Mucosa of descending colon (tissue), 3 donors: ENCODE data around the gene ABHD8. TPM values are rescaled to one million over a fixed set of nuclear protein-coding genes. Genes with fewer than 3 reads are reported as not detected.

Source experiments
- ATAC-seq: fragments of 200-7000 bp; cut with Tn5 transposase; one replicate; pipeline ENCODE4 v1.9.1; 2020; ENCODE audit warnings: mild to moderate bottlenecking, moderate library complexity
- DNase-seq, 3 donors: peaks; one replicate each; pipeline ENCODE4 v3.0.0-alpha.2; 2020
- H3K36me3 ChIP-seq: fragments of 200-600 bp; one replicate; pipeline ENCODE4 v1.8.0; 2021; ENCODE audit warnings: low read depth, mild to moderate bottlenecking
- H3K4me1 ChIP-seq: fragments of 200-600 bp; one replicate; pipeline ENCODE4 v1.8.0; 2021; ENCODE audit warnings: low read depth, mild to moderate bottlenecking
- H3K4me3 ChIP-seq: fragments of 200-600 bp; one replicate; pipeline ENCODE4 v1.8.0; 2021; ENCODE audit warnings: mild to moderate bottlenecking
- H3K9me3 ChIP-seq: fragments of 200-600 bp; one replicate; pipeline ENCODE4 v1.8.0; 2021; ENCODE audit warnings: mild to moderate bottlenecking
- intact Hi-C, 2 donors: fragments of 100-400 bp; cut with DNase I in 1 of 2; cut with micrococcal nuclease in 1 of 2; formaldehyde crosslinking; loops; one replicate each; pipeline versions ENCODE4 v1.11.0 to v1.11.1; 2022; cut with DNase I, micrococcal nuclease
- total RNA-seq, 3 donors: library from RNA; stranded (reverse); fragmentation: NEBNext Ultra II Directional in 2 of 3; extraction: Animal tissue kit (Norgen Biotek cat#: 25700) in 2 of 3; gene quantifications; one replicate each; pipeline versions ENCODE4 v1.2.1 to v1.2.4, GENCODE V29; 2021 to 2023
- TF ChIP-seq, protein P1 (sequence below): fragments of 200-600 bp; IDR thresholded peaks from one replicate; pipeline ENCODE4 v1.8.0; 2022; ENCODE audit warnings: antibody characterized with exemption, mild to moderate bottlenecking
- donor health status: DM: no; HTN: no; CAD: no; lungs with moderate emphysema.
- donor health status: DM: no; HTN: no; CAD: no.
- donor health status: DM: no; HTN: yes; CAD: no.

ABHD8 gene
- total RNA-seq, 3 donors from 2014 or later = 3.0 to 18.0 (median 4.5) TPM

DNA sequence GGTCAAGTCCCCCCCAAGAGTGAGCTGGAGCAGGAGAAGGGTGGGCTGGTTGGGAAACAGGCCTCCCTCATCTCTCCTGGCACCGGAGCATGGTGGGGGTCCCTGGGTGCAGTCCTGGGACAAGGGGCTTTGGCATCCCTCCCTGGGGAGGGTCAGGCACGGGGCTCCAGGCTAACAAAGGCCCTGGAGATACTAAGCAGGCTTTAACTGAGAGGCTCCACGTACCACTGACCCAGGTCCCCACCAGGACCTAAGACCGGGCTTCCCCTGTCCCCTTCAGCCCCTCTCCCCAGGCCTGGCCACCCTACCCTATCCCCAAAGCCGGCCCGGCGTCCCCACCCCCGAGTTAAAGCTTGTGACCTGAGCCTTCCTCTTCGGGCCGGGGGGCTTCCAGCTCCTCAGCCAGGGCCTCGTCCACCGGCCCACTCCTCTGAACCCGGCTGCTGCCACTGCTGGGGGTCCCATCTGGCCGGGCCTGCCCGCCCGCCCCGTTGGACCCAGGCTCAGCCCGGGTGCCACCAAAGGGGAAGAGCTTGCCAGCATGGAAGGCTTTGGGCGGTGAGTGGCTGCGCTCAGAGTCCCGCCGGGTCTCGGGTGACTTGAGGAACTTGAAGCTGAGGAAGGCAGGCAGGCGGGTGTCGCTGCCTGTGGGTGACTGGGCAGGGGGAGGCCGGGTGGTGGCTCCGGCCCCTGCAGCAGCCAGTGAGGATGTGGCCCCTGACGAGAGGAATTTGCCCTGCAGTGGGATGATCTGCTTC is 21.3 kb upstream of the ABHD8 start:
- intact Hi-C loops = no loop called here
- ATAC-seq (no peak), DNase-seq (peak in 1 of 3 donors; percentile 55)
- no peak overlapping the region for H3K4me3 ChIP-seq
- peaks cover 16% of the 10 kb centered on the region for H3K4me1 ChIP-seq
- H3K9me3 ChIP-seq = no peaks in the 10 kb centered on the region
- TF ChIP-seq, protein P1, sequence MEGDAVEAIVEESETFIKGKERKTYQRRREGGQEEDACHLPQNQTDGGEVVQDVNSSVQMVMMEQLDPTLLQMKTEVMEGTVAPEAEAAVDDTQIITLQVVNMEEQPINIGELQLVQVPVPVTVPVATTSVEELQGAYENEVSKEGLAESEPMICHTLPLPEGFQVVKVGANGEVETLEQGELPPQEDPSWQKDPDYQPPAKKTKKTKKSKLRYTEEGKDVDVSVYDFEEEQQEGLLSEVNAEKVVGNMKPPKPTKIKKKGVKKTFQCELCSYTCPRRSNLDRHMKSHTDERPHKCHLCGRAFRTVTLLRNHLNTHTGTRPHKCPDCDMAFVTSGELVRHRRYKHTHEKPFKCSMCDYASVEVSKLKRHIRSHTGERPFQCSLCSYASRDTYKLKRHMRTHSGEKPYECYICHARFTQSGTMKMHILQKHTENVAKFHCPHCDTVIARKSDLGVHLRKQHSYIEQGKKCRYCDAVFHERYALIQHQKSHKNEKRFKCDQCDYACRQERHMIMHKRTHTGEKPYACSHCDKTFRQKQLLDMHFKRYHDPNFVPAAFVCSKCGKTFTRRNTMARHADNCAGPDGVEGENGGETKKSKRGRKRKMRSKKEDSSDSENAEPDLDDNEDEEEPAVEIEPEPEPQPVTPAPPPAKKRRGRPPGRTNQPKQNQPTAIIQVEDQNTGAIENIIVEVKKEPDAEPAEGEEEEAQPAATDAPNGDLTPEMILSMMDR = no peak
- H3K36me3 ChIP-seq = no peaks in the 10 kb centered on the region

GRCh38 chr19:17323964-17324332 is 20.7 kb upstream of the ABHD8 start:
- no peaks in the 10 kb centered on the region for H3K36me3 ChIP-seq
- intact Hi-C loops = no loop called here
- no peaks in the 10 kb centered on the region for H3K9me3 ChIP-seq
- TF ChIP-seq, protein P1 = no peak
- peaks cover 10% of the 10 kb centered on the region for H3K4me1 ChIP-seq
- no peak overlapping the region for H3K4me3 ChIP-seq
- ATAC-seq = no peak
- peak in 1 of 3 donors; percentile 58 for DNase-seq

DNA sequence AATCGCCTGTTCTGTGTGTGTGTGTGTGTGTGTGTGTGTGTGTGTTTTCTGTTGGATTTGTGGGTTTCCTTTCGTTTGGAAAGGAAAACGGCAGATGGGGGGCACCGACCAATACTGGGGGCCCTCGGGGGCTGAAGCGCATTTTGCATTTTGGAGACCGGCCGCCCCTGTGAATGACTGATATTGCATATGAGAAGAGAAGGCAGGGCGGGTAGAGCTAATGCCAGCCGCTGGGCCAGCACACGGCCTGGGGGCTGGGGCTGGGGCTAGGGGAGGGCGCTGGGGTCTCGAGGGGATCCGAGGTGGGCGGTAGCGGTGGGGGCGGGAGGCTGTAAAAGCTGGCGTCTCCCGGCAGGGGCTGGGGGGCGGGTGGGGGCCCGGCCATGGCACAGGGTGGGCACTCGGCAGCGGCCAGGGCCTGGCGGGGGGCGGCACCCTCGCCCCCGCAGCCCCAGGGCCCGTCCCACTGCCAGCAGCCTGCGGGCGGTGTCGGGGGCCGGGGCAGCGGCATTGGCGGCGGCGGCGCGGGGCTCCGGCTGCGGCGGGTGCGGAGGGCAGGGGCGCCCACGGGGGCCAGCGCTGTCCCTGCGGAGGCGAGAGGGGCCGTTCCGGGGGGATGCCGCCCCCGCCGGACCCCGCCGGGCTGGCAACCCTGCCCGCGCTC is 20.2 kb upstream of the ABHD8 start:
- Histone ChIP-seq H3K36me3 (no peaks in the 10 kb centered on the region), H3K4me1 (peaks cover 7% of the 10 kb centered on the region), H3K4me3 (no peak overlapping the region), H3K9me3 (no peaks in the 10 kb centered on the region)
- intact Hi-C loops = no loop called here
- no peak for ATAC-seq
- DNase-seq = no peak
- TF ChIP-seq, protein P1 = no peak

DNA sequence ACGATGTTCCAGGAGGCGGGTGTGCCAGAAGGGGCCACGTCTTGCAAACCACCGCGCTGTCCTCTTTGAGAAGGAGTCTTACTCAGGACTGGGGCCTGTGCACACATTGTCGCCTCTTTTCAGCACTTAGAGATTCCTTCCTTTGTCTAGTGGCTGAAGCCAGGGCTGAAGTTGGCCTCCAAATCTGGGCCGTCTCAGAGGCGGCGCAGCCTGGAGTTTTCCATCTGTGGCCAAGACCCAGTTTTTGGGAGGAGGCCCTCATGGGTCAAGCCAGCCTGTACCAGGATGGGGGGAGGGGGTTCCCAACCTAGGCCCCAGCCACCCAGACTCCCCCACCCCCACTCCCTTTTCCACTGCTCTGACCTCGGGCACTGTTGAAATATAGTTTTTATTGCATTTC is 19.6 kb upstream of the ABHD8 start:
- Histone ChIP-seq H3K4me3 (no peak overlapping the region), H3K36me3 (no peaks in the 10 kb centered on the region), H3K4me1 (peaks cover 7% of the 10 kb centered on the region), H3K9me3 (no peaks in the 10 kb centered on the region)
- DNase-seq = peak in 1 of 3 donors; percentile 12
- intact Hi-C loops = no loop called here
- no peak for ATAC-seq
- TF ChIP-seq, protein P1 = no peak

DNA sequence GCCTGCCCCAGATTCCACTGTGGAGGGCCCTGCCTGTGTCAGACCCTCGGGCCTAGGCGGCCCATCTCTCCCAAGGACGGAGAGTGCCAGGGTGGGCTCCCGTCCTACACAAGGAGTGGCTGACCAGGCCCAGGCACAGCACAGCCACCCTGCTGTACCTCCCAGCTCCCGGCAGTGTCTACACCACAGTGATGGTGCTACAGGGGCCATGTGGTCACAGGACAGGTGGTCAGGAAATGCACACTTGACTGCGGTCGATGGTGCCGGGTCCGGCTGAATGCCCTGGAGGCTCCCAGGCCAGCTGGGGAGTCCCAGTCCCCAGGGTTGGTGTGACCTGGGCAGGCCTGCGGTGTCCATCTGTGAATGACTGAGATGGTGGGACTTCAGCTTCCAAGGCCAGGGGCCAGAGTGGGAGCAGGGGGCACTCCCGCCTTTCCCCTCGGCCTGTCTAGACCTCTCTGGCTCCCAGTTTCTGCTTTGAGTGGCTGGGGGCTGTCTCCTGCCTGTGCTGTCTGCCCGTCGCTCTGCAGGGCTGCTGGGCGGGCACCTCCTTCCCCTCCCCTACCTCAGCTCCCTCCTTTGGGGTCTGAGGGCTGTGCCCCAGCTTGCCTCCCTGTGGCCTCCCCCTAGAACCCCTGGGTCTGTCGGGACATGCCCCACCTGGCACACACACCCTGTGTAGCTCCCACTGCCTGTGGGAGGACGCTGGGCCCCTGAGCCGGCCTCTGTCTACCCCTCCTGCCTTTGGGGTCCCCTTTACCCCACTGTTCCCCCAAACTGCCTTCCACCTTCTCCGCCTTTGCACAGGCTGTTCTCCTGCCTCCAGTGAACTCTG is 18.6 kb upstream of the ABHD8 start:
- DNase-seq = no peak
- intact Hi-C loops = no loop called here
- ATAC-seq = no peak

More for the DNA sequence above, 18.6 kb upstream of the ABHD8 start:
- Histone ChIP-seq H3K9me3 (no peaks in the 10 kb centered on the region), H3K4me1 (peaks cover 3% of the 10 kb centered on the region), H3K36me3 (peaks cover 3% of the 10 kb centered on the region), H3K4me3 (no peak overlapping the region)
- TF ChIP-seq, protein P1 = no peak
